HG03097 (cell line): Measurements from ENCODE around the gene ARL2BP.

Experiments used
- ATAC-seq: cut with Tn5 transposase; IDR thresholded peaks from one replicate; pipeline ENCODE4 v1.9.1; 2021; ENCODE audit not compliant: unreplicated experiment, low FRiP score

ARL2BP gene

DNA sequence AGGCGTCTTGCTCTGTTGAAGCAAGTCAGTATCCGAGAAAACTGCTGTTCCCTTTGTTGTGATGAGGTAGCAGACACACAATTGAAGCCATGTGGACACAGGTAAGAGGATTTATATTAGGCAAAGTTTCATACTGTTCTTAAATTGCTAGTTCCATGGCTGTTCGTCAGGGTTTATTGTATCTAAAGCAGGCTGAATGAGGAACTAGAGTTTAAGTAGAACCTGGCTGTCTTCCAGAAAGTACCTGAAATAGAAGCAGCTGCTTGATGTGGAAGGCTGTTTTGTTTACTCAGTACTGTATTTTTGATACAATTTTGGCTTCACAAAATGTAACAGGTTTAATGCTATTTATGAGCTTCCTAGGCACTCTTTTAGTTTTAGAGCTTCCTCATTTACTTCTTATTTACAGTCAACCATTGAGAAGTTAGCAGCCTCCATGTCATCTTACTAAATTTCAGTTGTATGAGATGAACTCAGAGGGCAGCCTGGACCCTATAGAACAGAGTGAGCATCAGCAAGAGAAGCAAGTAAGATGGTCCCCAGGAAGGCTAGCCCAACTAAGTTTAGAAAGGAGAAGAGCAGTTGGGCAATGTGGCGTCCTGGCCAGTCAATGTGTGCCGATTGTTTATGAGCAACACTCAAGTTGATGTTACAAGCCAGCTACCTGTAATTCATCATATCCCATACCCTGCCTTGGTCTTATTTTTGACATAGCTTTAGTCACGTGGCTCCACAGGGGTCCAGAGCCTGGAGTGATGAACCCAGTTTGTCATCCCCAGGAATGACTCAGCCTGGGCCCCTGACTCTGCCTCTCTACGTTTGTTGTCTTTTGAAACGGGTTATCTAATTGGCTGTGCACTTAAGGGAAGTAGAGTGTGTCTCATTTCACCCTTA, 9.7 kb upstream of the ARL2BP start:
- ATAC-seq = no peak

DNA sequence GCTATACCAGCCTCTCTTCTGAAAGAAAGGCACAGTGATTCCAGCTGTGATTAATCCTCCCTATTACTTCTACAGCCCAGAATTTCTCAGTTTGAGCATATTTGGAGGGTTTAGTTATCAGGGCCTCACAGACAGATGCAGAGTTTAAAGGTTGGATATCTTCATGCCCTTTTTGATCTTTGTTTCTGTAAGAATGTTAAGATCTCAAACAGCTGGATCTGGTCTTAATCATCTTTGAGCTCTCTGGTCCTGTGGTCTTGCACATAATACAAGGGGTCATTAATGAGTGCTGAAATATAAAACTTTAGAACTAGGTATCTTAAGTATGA, 9.1 kb upstream of the ARL2BP start:
- ATAC-seq = no peak

DNA sequence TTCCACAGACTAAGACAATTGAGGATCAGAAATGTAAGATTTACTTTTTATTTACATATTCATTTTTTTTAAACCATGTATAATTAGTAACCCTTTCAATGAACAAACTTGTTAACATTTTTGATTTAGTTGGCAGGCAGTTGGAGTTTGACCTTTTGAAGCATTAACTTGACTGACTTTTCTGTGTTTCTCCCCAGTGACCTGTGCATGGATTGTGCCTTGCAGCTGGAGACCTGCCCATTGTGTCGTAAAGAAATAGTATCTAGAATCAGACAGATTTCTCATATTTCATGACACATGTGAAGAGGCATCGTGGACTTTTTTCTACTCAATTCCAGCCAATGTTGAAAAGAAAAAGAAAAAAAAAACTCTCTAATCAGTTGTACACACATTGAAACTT, 6.4 kb upstream of the ARL2BP start:
- ATAC-seq = no peak

DNA sequence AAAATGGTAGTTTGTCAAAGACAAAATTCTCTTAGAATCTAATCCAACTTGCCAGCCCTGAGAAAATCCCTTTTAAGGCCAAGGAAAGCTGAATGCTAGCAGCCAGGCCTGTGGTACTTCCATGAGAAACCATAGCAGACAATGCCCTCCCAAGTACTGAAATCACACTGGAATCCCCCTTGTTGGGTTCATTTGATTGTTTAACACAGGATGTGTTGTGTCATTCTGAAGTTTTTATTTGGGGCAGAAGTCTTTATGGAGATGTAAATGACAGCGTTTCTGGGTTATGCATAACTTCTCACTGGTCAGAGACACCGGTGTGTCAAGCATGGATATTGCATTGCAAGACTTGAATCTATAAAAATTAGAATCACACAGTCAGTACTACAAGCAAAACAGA, 6.0 kb upstream of the ARL2BP start:
- ATAC-seq = no peak

DNA sequence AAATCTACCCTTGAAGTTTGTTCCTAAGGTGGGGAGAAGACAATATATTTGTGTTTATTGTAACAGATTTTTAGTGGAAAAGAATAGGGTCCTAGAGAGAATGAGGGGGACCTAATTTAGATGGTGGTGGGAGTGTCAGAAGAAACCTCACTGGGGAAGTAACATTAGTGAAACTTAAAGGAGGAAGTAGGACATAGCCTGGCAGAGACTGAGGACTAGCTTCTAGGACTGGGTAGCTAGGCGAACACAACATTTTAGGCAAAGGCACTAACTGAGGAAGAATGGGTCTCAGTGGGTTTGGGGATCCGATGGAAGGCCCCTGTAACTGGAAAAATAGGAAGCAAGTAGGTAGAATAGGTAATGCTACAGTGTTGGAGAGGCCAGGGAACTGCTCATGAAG, 4.2 kb upstream of the ARL2BP start:
- ATAC-seq = no peak

DNA sequence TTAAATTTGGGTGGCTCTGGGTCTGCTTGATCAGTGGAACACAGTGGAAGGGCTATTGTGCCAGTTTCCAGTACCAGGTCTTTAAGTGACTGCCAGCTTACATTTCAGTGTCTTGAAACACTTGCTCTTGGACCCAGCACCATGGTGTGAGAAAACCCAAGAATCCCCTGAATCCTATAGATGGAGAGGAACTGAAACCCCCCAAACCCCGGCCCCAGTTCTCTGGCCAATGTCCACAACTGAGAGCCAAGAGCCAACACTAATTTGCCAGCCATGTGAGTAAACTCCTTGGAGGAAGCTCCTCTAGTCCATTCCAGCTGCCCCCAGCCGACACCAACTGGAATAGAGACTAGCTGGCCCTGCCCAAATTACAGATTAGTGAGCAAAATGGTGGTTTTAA, 2.4 kb upstream of the ARL2BP start:
- no peak for ATAC-seq

DNA sequence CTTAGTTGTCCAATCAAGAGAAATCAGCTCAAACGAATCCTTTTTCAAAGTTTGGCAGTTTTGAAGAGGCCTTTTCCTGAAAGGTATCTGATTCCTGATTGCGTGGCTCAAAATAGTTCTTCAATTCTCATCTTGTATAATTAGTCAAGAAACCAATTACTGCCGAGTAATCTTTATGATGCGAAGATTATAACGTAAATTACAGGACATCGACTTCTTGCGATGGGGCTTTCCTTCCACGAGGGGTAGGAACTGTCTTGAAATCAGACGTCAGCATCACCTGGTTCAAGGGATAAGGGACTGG, 644 bp upstream of the ARL2BP start:
- no peak for ATAC-seq

DNA sequence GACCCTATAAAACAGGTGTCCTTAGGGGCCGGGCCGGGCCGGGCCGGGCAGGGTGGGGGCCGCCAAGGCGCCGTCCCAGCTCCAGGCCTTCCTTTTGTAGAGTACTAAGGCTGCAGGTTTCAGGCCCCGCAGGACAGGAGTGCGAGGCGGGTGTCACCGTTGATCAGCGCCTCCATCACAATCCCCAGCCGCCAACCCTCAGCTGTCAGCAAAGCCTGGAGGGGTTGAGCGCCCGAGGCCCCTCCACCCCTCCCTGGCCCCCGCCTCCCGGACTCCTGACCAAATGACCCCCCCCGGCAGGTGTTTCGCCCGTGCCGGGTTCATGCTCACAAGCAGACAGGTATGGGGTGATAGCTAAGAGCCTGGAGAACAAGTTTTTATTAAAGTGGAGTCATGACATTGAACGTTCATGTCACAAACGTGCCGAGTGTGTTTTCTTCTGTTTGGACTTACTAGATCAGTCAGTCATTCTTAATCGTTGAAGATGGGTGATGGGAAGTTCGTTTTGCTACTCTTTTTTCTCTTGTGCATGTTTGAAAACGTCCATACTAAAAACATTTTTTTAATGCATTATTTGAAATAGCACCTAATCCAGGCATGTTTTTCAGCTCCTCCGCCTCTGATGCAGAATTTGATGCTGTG, 534 bp downstream of the ARL2BP start:
- ATAC-seq = peak; percentile 13

DNA sequence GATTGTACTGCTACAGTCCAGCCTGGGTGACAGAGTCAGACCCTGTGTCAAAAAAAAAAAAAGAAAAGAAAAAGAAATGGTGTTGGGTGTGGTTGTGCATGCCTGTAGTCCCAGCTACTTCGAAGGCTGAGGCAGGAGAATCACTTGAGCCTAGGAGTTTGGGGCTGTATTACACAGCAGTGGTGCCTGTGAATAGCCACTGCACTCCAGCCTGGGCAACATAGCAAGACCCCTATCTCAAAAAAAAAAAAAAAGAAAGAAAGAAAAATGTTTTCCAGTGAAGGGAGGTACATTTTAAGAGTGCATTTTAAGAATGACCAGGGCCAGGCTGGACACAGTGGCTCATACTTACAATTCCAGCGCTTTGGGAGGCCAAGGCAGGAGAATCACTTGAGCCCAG, 6.3 kb downstream of the ARL2BP start:
- no peak for ATAC-seq

DNA sequence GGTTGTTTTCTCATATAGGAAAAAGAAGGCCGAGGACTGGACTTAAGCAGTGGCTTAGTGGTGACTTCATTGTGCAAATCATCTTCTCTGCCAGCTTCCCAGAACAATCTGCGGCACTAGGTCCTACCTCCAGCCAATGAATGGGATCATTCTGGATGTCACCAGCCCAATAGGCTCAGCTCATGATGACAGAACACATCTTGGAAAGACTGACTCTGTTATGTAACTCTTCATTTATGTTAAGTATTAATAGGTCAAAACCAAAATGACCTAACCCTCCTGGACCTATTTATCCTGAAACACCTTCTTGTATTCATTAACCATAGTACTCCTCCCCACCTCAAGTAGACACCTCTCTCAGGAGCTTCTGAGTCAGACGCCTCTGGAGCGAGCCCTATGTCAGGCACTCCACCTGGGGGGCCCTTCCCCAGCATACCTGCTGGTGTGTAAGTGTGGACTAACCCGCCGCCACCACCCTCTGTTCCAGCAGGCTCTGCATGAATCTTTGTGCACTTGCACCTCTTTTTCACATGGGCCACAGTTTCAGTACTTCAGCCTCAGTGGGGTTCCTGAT, 7.2 kb downstream of the ARL2BP start:
- no peak for ATAC-seq

DNA sequence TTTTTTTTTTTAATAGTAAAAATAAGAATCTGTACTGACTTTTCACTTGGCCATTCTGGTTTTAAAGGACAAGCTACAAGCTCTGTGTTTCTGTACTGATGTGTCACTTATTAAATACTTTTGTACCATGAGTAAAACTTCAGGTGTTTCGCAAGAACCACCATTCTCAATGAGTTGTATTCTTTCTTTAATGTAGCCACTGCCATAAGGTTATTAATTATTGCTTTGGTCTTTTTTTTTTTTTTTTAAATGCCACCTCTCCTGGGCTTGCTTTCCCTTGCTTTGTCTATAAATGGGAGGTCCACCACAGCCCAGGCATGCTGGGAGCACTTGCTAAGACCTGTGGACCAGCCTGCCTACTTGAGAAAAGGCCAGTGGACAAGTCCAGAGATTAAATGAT, 8.4 kb downstream of the ARL2BP start:
- ATAC-seq = no peak

DNA sequence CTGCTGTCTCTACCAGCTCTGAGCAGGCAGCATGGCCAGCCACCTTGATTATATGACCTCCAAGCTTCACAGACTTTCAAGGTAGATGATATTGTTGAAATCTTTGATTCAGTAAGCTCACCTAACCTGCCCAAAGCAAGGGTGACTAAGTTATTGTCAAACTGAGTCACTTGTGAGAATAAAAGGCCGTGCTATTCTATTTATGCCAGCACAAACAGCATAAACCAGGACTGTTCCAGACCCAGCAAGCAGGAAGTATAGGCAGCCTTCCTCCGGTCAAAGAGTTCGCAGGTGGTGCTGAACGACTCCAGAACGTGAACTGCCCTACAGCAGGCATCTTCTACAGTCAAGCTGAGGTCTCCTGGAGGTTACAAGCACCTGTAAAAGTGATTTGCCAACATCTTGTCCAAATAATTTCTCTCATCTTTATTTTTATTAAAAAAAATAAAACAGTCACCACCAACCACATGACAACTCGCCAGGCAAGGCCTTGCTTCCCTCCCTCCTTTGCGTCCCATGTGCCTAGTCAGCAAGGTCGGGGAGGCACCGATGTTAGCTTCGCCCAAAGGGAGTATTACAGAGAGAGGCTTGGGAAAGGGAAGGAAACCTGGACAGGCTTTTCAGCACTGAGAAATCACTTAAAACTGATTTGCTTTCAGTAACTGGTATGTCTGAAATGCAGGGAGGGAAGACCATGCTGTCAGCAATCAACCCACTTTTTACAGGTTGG, 10.8 kb downstream of the ARL2BP start:
- no peak for ATAC-seq

DNA sequence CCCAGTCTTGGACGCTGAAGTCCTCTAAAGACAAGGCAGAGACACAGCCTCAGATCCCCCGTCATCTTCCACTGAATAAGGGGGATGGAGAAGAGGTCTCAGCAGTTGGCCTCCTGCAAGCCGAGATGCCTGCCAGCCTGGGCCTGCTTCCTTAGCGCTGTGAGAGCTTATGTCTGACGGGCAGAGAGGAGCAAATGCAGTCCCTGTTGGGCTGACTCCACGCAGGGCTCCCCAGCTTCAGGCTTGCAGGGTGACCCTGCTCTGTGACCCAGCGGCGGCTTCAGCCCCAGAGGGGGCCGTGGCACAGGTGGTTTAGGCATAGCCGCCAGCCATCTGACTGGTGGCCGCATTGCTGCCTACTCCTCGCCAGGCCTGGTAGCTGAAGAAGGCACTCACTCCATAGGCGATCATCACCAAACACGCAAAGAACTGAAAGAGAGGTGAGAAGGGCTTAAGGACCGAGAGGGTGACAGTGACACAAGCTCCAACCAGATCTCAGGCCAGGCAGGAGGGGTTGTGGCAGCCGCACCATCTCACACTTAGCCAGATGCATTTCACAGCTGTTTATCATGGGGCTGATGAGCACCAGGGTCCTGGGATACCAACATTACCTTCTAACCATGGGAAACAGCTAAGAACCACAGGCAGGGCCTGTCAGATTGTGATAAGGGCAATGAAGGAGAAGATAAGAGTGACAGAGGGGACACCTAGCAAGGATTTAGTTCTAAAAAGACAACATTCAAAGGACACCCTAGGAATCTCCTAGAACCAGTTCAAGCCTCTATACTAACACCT, 11.7 kb downstream of the ARL2BP start:
- no peak for ATAC-seq

DNA sequence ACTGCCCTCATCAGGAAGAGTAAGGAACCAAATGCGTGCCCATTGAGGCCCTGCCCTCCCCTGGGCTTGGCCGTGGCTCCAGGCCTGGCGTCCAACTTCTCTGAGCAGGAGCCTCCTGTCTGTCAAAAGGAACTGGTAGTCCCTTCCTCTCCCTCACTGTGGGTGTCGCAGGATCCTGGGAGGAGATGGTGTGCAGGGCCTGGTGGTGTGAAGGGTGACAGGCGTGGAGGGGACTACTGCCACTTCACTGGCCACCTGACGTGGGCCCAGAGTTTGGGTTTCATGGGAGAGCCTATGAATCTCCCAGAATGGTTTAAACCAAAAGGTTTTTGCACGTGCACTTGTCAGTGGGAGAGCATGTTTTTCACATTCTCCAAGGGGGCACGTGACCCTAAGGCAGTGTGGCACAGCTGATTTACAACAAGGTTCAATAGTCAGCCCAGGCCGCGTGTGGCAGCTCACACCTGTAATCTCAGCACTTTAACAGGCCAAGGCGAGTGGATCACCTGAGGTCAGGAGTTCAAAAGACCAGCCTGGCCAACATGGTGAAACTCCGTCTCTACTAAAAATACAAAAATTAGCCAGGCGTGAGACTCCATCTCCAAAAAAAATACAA, 12.5 kb downstream of the ARL2BP start:
- no peak for ATAC-seq

DNA sequence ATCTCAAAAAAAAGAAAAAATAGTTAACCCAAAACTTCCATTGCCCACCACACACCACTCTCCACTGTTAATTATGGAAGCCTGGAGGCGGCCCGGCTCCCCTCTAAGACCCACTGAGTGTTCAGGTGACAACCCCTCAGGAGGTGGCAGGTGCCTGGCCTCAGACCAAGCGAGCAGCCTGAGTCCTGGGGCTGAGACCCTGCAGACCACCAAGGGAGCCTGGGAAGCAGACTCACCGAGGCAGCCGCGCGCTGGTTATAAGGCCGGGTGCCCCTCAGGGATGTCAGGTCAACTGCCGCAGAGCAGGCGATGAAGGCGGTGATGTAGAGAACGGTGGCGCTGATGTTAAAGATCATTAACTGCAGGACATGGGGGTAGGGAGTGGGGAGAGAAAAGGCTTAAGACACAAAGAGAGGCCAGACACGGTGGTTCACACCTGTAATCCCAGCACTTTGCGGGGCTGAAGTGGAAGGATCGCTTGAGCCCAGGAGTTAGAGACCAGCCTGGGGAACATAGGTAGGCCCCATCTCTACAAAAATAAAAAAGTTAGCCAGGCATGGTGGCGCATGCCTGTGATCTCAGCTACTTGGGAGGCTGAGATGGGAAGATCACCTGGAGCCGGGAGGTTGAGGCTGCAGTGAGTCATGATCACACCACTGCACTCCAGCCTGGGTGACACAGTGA, 13.3 kb downstream of the ARL2BP start:
- ATAC-seq = no peak

DNA sequence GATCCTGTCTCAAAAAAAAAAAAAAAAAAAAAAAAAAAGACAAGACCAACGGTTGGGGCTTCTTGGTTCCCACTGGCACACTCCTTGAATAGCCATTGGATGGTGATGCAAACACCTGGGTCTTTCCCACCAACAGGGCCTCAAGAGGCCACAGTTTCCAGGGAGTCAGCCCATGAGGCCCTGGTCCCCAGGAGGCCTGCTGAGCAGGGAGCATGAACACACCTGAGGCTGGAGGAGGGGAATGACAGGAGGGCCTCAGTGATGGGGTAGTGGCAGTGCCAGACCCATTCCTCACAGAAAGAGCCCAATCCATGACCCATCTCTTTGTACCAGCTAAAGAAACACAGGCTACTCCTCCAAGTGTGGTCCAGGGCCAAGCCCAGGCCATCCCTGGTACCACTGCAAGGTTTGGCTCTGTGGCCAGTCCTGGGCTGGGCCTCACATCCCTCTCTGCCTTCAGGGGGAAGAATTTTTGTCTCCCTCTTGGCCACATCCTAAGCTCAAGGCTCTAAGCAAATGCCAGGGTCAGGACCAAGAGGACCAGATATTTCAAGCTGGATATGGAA, 13.9 kb downstream of the ARL2BP start:
- ATAC-seq = no peak

DNA sequence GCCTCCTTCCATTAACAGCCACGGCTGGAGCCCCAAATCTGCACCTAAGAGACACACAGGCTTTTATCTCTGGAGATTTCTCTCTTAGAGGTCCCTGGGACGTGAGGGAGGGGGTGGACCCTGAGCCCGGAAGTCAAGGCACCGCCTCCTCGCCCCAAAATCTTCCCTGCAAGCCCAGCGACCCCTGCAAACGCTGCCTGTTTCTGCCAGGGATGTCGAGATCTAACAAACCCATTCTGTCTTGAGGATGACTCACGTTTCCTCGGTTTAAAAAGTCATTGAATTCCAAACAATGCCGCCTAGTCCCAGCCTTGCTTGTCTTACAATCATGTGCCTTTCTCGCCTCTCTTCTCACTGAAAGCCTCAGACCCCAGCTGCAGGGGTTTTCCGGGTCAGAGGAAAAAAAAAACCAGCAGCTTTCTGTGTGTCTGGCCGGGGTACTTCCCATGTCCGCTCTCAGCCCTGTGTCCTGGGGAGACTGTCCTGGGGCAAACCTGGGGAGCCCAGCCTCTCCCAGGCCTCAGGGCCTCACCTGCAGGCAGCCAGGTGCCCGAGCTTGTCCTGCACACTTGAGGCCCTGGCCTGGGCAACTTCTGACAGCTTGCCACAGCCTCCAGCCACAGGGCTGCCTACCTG, 15.4 kb downstream of the ARL2BP start:
- ATAC-seq = no peak

DNA sequence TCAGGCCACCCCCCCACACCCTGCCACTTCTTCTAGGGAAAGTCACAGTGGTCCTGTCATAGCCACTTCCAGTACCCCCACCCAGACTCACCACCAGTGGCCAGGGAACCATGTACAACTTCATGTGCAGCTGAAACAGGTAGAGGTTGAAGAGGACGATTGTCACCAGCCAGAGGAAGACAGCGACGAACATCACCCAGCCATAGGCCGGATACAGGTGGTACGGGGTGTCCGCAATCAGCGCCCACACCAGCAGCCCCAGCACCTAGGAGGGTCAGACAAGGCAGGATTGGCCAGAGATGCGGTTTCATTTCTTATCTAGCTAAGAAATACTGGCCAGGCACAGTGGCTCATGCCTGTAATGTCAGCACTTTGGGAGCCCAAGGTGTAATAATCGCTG, 16.7 kb downstream of the ARL2BP start:
- no peak for ATAC-seq
